ENCODE results near the gene SGSM2.

GRCh38 chr17:2312736-2313135, 24.6 kb upstream of the SGSM2 start:
- TF ChIP-seq CTCF (IDR thresholded peaks at IDR 0.05) (no peak), POLR2A (IDR thresholded peaks at IDR 0.05) (no peak)
